GM23338 (cell line): ENCODE results near the gene ZNF787. TPM values are rescaled to one million over a fixed set of nuclear protein-coding genes. Genes with fewer than 3 reads are reported as not detected.
A peak's percentile ranks its signal among the peaks of the same experiment; 100 is the strongest.

Source experiments
- ATAC-seq: fragments of 200-7000 bp; cut with Tn5 transposase; 3 replicates; pipeline ENCODE4 v1.9.1; 2020
- DNase-seq: peaks from one replicate; pipeline ENCODE4 v3.0.0-alpha.2; 2015; ENCODE audit warnings: low spot score
- H2AFZ ChIP-seq: fragments of 200-600 bp; sonication (generic); 2 replicates; pipeline ENCODE4 v1.8.0; 2016; ENCODE audit warnings: antibody characterized with exemption, mild to moderate bottlenecking, moderate library complexity
- H3F3A ChIP-seq: fragments of 200-600 bp; sonication (generic); replicated peaks from 2 replicates; pipeline ENCODE4 v1.8.0; 2017; ENCODE audit warnings: antibody characterized with exemption, mixed run types, low read depth
- H3K27ac ChIP-seq: fragments of 200-600 bp; sonication (generic); 2 replicates; pipeline ENCODE4 v1.6.1; 2016; ENCODE audit warnings: low read depth
- H3K27me3 ChIP-seq: fragments of 200-600 bp; sonication (generic); 2 replicates; pipeline ENCODE4 v1.8.0; 2016; ENCODE audit warnings: mild to moderate bottlenecking, mixed run types, moderate library complexity; ENCODE audit not compliant: insufficient read depth
- H3K36me3 ChIP-seq: fragments of 200-600 bp; sonication (generic); 2 replicates; pipeline ENCODE4 v1.8.0; 2016; ENCODE audit warnings: mild to moderate bottlenecking; ENCODE audit not compliant: insufficient read depth
- H3K4me1 ChIP-seq: fragments of 200-600 bp; sonication (generic); 2 replicates; pipeline ENCODE4 v1.8.0; 2016; ENCODE audit warnings: mild to moderate bottlenecking, moderate library complexity; ENCODE audit not compliant: insufficient read depth
- H3K4me2 ChIP-seq: fragments of 200-600 bp; sonication (generic); 2 replicates; pipeline ENCODE4 v1.7.1; 2017; ENCODE audit warnings: mixed run types
- H3K4me3 ChIP-seq: fragments of 200-600 bp; sonication (generic); 2 replicates; pipeline ENCODE4 v1.6.1; 2016; ENCODE audit warnings: mixed run types
- H3K79me2 ChIP-seq: fragments of 200-600 bp; sonication (generic); replicated peaks from 2 replicates; pipeline ENCODE4 v1.8.0; 2017; ENCODE audit warnings: mild to moderate bottlenecking; ENCODE audit not compliant: insufficient read depth
- H3K9me2 ChIP-seq: fragments of 200-600 bp; sonication (generic); 2 replicates; pipeline ENCODE4 v1.8.0; 2017; ENCODE audit not compliant: insufficient read depth
- H4K20me1 ChIP-seq: fragments of 200-600 bp; sonication (generic); replicated peaks from 2 replicates; pipeline ENCODE4 v1.8.0; 2017; ENCODE audit warnings: mild to moderate bottlenecking; ENCODE audit not compliant: insufficient read depth
- H3K27ac Mint-ChIP-seq: 2 replicates; pipeline ENCODE4 v1.8.0; 2020; ENCODE audit warnings: inconsistent platforms, mild to moderate bottlenecking, moderate library complexity, mixed read lengths
- H3K27me3 Mint-ChIP-seq: 3 replicates; pipeline ENCODE4 v1.8.0; 2022; ENCODE audit warnings: low read depth, mild to moderate bottlenecking, moderate library complexity, mixed read lengths, inconsistent platforms; ENCODE audit not compliant: insufficient read depth, poor library complexity
- H3K36me3 Mint-ChIP-seq: 3 replicates; pipeline ENCODE4 v1.8.0; 2021; ENCODE audit warnings: low read depth, mild to moderate bottlenecking, inconsistent platforms, moderate library complexity, mixed read lengths
- H3K4me1 Mint-ChIP-seq: 3 replicates; pipeline ENCODE4 v1.8.0; 2020; ENCODE audit warnings: mild to moderate bottlenecking, inconsistent platforms, mixed read lengths
- H3K4me3 Mint-ChIP-seq: 3 replicates; pipeline ENCODE4 v1.8.0; 2021; ENCODE audit warnings: moderate library complexity, mild to moderate bottlenecking, inconsistent platforms, mixed read lengths
- H3K9me3 Mint-ChIP-seq: 3 replicates; pipeline ENCODE4 v1.8.0; 2020; ENCODE audit warnings: moderate library complexity, mild to moderate bottlenecking, inconsistent platforms, mixed read lengths
- CREB1 ChIP-seq: fragments of 250-450 bp; sonication (Bioruptor Pico); IDR thresholded peaks from 2 replicates; pipeline ENCODE4 v1.5.0; 2020; ENCODE audit warnings: low read depth, mild to moderate bottlenecking, moderate library complexity
- JUNB ChIP-seq: IDR thresholded peaks from one replicate; pipeline ENCODE4 v1.6.1; 2016; ENCODE audit warnings: antibody characterized with exemption; ENCODE audit not compliant: unreplicated experiment
- REST ChIP-seq: IDR thresholded peaks from one replicate; pipeline ENCODE4 v1.6.1; 2018; ENCODE audit warnings: antibody characterized with exemption; ENCODE audit not compliant: unreplicated experiment
- STAT1 ChIP-seq: IDR thresholded peaks from one replicate; pipeline ENCODE4 v1.6.1; 2016; ENCODE audit warnings: antibody characterized with exemption; ENCODE audit not compliant: unreplicated experiment
- polyA plus RNA-seq: library from polyadenylated mRNA; unstranded; fragments of >200 nt; fragmentation: Nextera tagmentation; extraction: Ambion mirVana; gene quantifications from 2 replicates; pipeline ENCODE4 v1.2.1, GENCODE V29; 2016
- total RNA-seq: library from RNA; depleted of rRNA; stranded (reverse); fragments of >200 nt; shearing (Covaris generic); gene quantifications from 2 replicates; pipeline ENCODE4 v1.2.3, GENCODE V29; 2014

ZNF787 gene
- total and polyA plus RNA-seq, 2 experiments from 2014 or later: 12.5 to 44.6 TPM

GRCh38 chr19:56112313-56112709 is 8.8 kb downstream of the ZNF787 start (continued):
- TF ChIP-seq STAT1 (no peak), CREB1 (CRISPR knock-in tag) (no peak)

GRCh38 chr19:56111601-56112312 is 9.3 kb downstream of the ZNF787 start:
- no peak overlapping the region for H3K4me3 Mint-ChIP-seq
- H4K20me1 ChIP-seq: peaks cover 52% of the 10 kb centered on the region
- H3K27ac ChIP-seq: 0 out of 2 replicates have a peak overlapping the region, but pooled peaks have one; percentile 59

More at GRCh38 chr19:56111601-56112312, 9.3 kb downstream of the ZNF787 start:
- Histone ChIP-seq H3K79me2 (peaks cover 98% of the 10 kb centered on the region), H3K4me3 (no peak overlapping the region), H3F3A (no peaks in the 10 kb centered on the region), H3K4me1 (peaks cover 62% of the 10 kb centered on the region), H3K36me3 (no peaks in the 10 kb centered on the region), H3K27me3 (no peaks in the 10 kb centered on the region), H2AFZ (no peak overlapping the region), H3K9me2 (no peaks in the 10 kb centered on the region), H3K4me2 (peak overlapping the region; percentile 60; the same call in 1 of the 2 replicates)
- Mint-ChIP-seq H3K36me3 (peaks cover 6% of the 10 kb centered on the region; the same call in 1 of the 3 replicates), H3K27me3 (peaks cover 38% of the 10 kb centered on the region), H3K4me1 (peaks cover 74% of the 10 kb centered on the region), H3K27ac (peak overlapping the region; percentile 61; the same call in 1 of the 2 replicates), H3K9me3 (no peaks in the 10 kb centered on the region; the same call in 2 of the 3 replicates)
- TF ChIP-seq JUNB: no peak
- TF ChIP-seq REST: no peak
- ATAC-seq (peak; percentile 26), DNase-seq (peak; percentile 53)
